ENCODE results near the gene IGFALS.

IGFALS gene

DNA sequence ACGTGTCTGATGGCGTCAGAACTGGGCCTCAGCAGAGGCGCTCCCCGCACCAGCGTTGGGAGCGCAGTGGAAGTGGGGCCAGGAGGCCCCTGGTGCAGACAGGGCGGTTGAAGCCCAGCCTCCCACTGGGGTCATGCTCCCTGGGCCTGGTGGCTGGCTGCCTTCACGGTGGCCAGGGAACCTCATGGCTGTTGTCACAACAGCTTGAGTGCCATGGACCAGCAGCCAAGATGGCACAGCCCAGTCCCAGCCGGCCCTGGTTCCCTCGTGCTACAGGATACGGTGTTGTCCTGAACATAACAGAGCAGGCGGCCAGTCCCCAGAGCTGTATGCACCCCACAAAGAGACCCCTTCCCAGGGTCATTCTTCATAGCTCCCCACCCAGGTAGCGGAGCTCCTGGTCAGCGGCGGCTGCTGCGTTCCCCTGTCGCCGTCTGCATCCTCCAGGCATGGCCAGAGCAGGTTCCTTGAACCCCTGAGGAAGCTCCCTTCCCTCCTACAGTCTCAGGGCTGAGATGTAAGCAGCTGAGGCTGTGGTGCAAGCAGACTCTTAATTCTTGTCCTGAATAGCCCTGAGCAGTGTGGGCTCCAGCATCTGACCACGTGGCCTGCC is 51.8 kb downstream of the IGFALS start:
- no peak for DNase-seq

DNA sequence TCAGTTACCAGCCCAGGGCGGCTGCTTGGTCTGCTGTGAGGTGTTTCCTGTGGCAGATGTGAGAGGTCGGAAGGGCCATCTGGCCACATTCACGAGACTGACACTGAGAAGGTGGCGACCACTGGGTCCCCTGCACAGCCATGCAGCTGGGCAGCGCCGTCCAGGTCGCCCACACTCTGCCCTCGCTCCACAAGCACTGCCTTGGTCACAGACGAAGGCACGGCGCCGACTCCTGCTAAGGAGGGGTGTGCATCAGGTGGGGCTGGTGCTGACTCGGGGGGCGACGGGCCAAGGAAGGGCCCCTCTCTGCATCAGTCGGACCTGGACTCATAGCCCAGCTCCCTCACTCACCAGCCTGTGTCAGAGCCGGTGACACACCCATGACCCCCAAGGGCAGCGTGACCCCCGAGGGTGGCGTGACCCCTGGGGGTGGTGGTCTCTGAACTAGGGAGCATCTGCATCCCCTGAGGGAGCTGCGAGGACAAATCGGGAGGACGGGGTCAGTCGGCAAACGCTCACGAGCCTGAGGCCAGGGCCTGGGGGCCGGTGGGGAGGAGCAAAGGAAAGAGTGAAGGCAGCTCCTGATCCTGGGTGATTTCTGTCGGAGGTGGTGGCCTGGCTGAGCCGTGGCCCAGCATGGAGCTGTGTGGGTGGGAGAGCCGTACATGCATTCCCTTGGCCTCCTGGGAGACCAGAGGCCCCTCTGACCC is 52.6 kb downstream of the IGFALS start:
- DNase-seq = no peak

Measured in NCI-H1694 treated with DMSO at 0.1 percent for 48 hours (cell line).